Heart left ventricle (tissue), 13 donors: ENCODE results near the gene RXFP3.

Experiments
- CTCF ChIP-seq, 12 donors: fragments of 200-600 bp; sonication (generic) in 4 of 12; IDR thresholded peaks; one replicate each; pipeline versions ENCODE4 v1.5.0 to v1.8.0; 2018 to 2022; ENCODE audit warnings: antibody characterized with exemption in 12 of 12, mild to moderate bottlenecking in 5 of 12
- POLR2A ChIP-seq, 2 donors: fragments of 450-650 bp; IDR thresholded peaks; one replicate each; pipeline ENCODE4 v1.6.1; 2017; ENCODE audit warnings: antibody characterized with exemption in 2 of 2, mild to moderate bottlenecking in 2 of 2, moderate library complexity in 2 of 2
- donor health status: ischemic (EF 13 %, LVEDD 7.1; RV severe dilation, severe dysfunction).
- donor health status: DM: no; HTN: yes; CAD: no.
- donor health status: DM: no; HTN: no; CAD: no.
- donor health status: ischemic (EF 25% LVEDD 6.9; RV normal size, moderate dysfunction).
- donor health status: ischemic (EF 25% LVEDD 5.7; RV mildly dilated, moderate dysfunction).
- donor health status: ischemic (EF 35%, LVEDD 5.7; RV mildly dilated, moderate dysfunction).
- donor health status: nonischemic (EF 11% LVEDD 7.7; RV severe dilation, severe dysfunction).
- donor health status: DM: yes; HTN: yes; CAD: no.
- donor health status: PGD.
- donor health status: ischemic (EF 29% LVEDD 5.4; RV normal size, mild dysfunction).
- donor health status: nonischemic (EF 23%, LVEDD 6.1; RV moderate dilation, normal function).

DNA sequence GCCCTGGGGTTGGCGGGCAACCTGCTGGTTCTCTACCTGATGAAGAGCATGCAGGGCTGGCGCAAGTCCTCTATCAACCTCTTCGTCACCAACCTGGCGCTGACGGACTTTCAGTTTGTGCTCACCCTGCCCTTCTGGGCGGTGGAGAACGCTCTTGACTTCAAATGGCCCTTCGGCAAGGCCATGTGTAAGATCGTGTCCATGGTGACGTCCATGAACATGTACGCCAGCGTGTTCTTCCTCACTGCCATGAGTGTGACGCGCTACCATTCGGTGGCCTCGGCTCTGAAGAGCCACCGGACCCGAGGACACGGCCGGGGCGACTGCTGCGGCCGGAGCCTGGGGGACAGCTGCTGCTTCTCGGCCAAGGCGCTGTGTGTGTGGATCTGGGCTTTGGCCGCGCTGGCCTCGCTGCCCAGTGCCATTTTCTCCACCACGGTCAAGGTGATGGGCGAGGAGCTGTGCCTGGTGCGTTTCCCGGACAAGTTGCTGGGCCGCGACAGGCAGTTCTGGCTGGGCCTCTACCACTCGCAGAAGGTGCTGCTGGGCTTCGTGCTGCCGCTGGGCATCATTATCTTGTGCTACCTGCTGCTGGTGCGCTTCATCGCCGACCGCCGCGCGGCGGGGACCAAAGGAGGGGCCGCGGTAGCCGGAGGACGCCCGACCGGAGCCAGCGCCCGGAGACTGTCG is 976 bp downstream of the RXFP3 start:
- TF ChIP-seq CTCF (IDR thresholded peaks at IDR 0.05) (no peak), POLR2A (IDR thresholded peaks at IDR 0.05) (no peak)
